ENCODE results near the gene PPP1R13B. TPM values are rescaled to one million over a fixed set of nuclear protein-coding genes. Genes with fewer than 3 reads are reported as not detected.

The PPP1R13B gene
- total and polyA plus RNA-seq, 11 donors, result 27.5 to 96.2 (median 75.4) TPM

GRCh38 chr14:103833711-103834110 is 13.7 kb downstream of the PPP1R13B start:
- H3K27me3 ChIP-seq, result no peaks in the 10 kb centered on the region
- no peaks in the 10 kb centered on the region for H3K9me3 ChIP-seq
- intact Hi-C loops (cut with DNase I), result no loop called here
- no peak overlapping the region for H3K27ac ChIP-seq
- peaks cover under 1 to 60% (median 14%) of the 10 kb centered on the region in 12 donors for H3K4me1 ChIP-seq
- no peak overlapping the region for H3K4me3 ChIP-seq
- TF ChIP-seq CTCF (IDR thresholded peaks at IDR 0.05), result no peak
- TF ChIP-seq POLR2A (IDR thresholded peaks at IDR 0.05), result no peak
- ATAC-seq, result no peak
- WGBS, 4 donors, result 58 to 65% (median 61%) methylated on average over 4 of the region's 4 CpGs
- no peak for DNase-seq
- no peaks in the 10 kb centered on the region for H3K36me3 ChIP-seq

DNA sequence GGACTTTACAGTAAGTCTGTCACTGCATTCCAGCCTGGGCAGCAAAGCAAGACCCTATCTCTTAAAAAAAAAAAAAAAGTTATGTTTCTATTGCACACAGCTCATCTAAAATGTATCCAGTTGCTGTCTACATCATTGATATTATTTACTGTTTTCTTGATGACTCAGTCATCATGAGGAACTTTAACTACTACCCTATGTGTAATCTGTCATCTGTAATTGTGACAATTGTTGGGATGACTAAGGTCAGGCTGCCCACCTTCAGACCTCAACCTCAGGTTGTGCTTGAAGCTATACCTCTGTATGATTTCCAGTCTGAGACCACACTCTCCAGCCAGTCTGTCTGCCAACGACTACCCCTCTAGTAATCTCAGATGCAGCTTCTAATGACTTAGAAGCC is 15.3 kb downstream of the PPP1R13B start:
- WGBS, 4 donors, result 47 to 57% (median 49%) methylated on average over 1 of the region's 1 CpG
- intact Hi-C loops (cut with DNase I), result no loop called here
- H3K27me3 ChIP-seq, result no peaks in the 10 kb centered on the region
- H3K9me3 ChIP-seq, result no peaks in the 10 kb centered on the region
- H3K4me1 ChIP-seq, result peaks cover 0 to 57% (median 17%) of the 10 kb centered on the region in 12 donors
- ATAC-seq (no peak), DNase-seq (no peak)
- no peak overlapping the region for H3K27ac ChIP-seq
- TF ChIP-seq POLR2A (IDR thresholded peaks at IDR 0.05), result no peak
- no peak overlapping the region for H3K4me3 ChIP-seq
- H3K36me3 ChIP-seq, result no peaks in the 10 kb centered on the region

DNA sequence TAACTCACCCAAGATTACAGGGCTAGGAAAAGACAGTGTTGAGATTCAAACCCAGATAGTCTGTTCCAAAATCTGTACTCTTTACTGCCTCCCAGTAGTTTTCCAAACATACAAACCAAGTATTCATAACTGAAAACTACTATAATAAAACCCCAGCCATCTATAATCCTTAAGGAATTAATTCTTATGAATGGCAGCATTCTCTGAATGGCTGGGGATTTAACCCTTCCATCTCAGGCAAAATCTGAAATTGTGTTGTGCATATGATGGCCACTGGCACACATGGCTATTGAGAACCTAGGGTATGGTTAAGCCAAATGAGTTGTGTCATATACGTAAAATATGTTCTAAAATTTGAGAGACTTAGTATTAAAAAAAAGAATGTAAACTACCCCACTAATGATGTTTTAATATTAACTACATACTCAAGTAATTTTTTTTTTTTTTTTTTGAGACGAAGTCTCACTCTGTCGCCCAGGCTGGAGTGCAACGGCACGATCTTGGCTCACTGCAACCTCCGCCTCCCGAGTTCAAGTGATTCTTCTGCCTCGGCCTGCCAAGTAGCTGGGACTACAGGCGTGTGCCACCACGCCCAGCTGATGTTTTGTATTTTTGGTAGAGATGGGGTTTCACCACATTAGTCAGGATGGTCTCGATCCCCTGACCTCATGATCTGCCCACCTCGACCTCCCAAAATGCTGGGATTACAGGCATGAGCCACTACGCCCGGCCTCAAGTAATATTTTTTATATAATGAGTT is 16.7 kb downstream of the PPP1R13B start:
- ATAC-seq, result no peak
- Histone ChIP-seq H3K4me1 (peaks cover 0 to 61% (median 17%) of the 10 kb centered on the region in 12 donors), H3K36me3 (no peaks in the 10 kb centered on the region), H3K4me3 (no peak overlapping the region), H3K9me3 (no peaks in the 10 kb centered on the region), H3K27ac (peak overlapping the region in 1 of 12 donors; percentile 3), H3K27me3 (no peaks in the 10 kb centered on the region)
- TF ChIP-seq CTCF (IDR thresholded peaks at IDR 0.05) (no peak), POLR2A (IDR thresholded peaks at IDR 0.05) (no peak)
- intact Hi-C loops (cut with DNase I), result no loop called here
- DNase-seq, result no peak
- WGBS, 4 donors, result 69 to 78% (median 75%) methylated on average over 14 of the region's 14 CpGs

GRCh38 chr14:103828315-103828967 is 18.9 kb downstream of the PPP1R13B start:
- WGBS, 4 donors, result 29 to 31% (median 29%) methylated on average over 9 of the region's 9 CpGs
- H3K27ac ChIP-seq, result peak overlapping the region in 10 of 12 donors; percentile 5 to 76 (median 60)

More at GRCh38 chr14:103828315-103828967, 18.9 kb downstream of the PPP1R13B start:
- Histone ChIP-seq H3K4me1 (peaks cover 0 to 67% (median 25%) of the 10 kb centered on the region in 12 donors), H3K36me3 (no peaks in the 10 kb centered on the region), H3K27me3 (no peaks in the 10 kb centered on the region), H3K9me3 (no peaks in the 10 kb centered on the region), H3K4me3 (peak overlapping the region in 2 of 12 donors; percentile 7 to 16)
- DNase-seq (peak in 4 of 5 donors; percentile 32 to 47 (median 37)), ATAC-seq (peak in 3 of 4 donors; percentile 38 to 52 (median 38))
- TF ChIP-seq CTCF (IDR thresholded peaks at IDR 0.05) (no peak), POLR2A (IDR thresholded peaks at IDR 0.05) (no peak)
- intact Hi-C loops (cut with DNase I), result loop anchor here in 1 of 10 donors (5.0 kb wide), 1 partner anchor 34 kb away; no protein-coding TSS in a partner anchor

Data from heart left ventricle (tissue), 16 donors.